CD4-positive, alpha-beta T cell treated with Interferon alpha-2 for 1 hour (primary cell): ENCODE data around the gene FBXO38.
A peak's percentile ranks its signal among the peaks of the same experiment; 100 is the strongest.

Experiments used
- DNase-seq, 2 donors: peaks; one replicate each; pipeline ENCODE4 v3.0.0-alpha.2; 2020 to 2022

FBXO38 gene

GRCh38 chr5:148383564-148384379 lies at the start of gene FBXO38:
Gene FBXO38 (plus strand): TSS chr5:148383958. CDS start chr5:148394777, 10,819 bp downstream.
- peak; percentile 97 to 98 for DNase-seq

GRCh38 chr5:148335259-148335658 lies 48.5 kb upstream of the FBXO38 start, which contains the start of gene SPINK9:
Gene SPINK9 (plus strand): TSS chr5:148335559. CDS start chr5:148335614, 55 bp downstream.
- no peak for DNase-seq

- no peak for DNase-seq
Measured at GRCh38 chr5:148336704-148337435, 46.9 kb upstream of the FBXO38 start.

GRCh38 chr5:148342371-148343045 lies 41.2 kb upstream of the FBXO38 start:
- no peak for DNase-seq

DNA sequence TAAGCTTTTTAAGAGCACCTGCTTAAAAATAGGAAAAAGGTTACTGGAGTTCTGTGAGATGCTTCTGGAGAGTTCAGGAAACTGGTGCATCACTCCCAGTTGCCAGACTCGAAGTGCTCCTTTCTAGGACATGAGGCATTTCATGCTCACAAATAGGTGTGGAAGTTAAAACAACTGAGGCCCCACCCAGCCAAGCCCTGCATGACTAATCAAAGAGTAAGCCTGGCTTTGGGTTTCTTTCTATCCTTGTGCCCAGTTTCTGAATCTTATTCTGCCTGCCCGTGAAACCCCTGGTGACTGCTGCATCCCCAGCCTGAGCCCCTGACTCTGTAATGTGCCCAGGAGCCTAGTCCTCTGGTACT lies 40.7 kb upstream of the FBXO38 start:
- DNase-seq, result no peak

- DNase-seq, result no peak
Measured at GRCh38 chr5:148343603-148344487, 39.9 kb upstream of the FBXO38 start.

DNA sequence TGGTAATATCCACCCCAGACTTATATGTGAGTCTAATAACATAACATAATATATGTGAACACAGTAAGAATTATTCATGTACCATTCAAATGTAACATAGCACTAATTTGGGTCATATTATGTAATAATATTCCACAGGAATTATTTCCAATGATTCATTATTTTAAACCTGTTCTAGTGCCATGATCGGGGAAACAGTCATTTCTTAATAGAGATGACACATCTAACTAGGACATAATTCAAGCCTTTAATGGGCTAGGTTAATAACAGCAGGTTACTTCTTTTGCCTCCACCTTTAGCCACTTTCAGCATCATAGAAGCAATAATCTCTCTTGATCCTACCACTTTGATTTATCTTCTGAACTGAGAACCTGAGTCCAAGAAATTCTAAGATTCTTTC lies 36.1 kb upstream of the FBXO38 start:
- DNase-seq, result no peak

- DNase-seq, result no peak
Measured at GRCh38 chr5:148352696-148353095, 31.1 kb upstream of the FBXO38 start.

GRCh38 chr5:148353634-148354033 lies 30.1 kb upstream of the FBXO38 start:
- no peak for DNase-seq

DNA sequence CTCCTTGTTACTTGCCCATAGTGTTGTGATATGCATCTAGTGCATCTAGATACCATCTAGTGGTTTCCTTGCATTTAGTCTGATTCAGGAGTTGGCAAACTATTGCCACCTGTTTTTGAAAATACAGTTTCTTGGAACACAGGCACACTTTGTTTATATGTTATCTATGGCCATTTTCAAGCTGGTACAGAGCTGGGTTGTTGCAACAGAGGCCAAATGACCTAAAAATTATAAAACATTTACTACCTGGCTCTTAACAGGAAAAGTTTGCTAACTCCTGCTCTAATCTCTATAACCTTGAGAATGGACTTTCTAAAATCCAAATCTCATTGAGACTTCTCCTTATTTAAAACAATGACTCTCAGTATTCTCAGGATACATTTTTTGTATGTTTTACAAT lies 19.4 kb upstream of the FBXO38 start:
- no peak for DNase-seq

GRCh38 chr5:148368299-148368698 lies 15.5 kb upstream of the FBXO38 start:
- DNase-seq, result no peak

DNA sequence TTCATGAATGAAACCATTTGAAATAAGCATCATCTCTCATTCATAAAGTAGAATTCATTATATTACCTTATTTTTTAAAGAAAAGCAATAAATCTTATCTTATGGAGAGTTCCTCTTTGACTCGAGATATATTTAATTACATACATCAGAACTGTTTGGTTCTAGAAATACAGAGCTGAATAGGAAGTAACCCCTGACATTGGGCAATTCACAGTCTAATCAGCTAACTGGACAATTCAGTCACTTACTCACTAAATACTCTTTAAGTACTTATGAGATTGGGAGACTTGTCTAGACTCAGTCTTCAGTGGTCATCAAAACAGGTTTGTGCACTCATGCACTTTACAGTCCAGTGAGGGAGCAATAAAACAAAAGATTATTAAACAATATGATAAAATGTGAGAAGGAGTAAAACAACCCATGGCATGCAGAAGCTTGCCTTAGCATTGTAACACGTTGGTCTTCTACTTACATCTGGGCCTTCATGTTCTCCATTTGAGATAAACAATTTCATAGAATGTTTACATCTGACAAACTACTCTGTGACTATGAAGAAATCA lies 11.5 kb upstream of the FBXO38 start:
- no peak for DNase-seq

- DNase-seq, result no peak
Measured at GRCh38 chr5:148372893-148373292, 10.9 kb upstream of the FBXO38 start.

DNA sequence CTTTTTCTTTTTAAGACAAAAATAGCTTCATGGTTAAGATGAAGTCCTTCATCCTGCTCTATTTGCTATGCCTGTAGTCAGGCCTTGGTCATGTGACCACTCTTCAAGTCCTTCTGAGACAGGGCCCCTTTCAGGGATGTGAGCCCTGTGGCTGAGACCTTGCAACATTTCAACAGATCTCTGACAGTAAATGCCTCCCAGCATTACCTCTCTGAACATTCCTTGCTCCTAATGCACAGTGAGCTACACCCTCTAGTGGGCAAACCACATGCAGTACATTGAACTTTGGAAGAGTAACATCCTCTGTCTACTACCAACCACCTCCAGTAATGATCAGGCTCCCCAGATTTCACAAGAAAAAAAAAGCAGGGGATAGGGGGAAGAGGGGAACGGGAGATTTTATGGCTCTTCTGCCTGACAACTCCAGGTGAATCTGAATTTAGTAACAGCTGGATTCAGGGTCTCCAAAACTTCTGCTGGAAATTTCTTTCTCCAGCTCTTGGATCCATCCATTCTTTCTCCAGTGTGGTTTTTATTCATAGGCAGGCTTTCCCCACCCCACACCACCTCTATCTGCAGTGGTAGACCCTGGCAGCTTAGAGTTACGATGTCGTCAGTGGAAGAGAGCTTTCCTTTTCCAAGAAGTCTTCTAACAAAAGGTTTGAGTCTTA lies 8.9 kb upstream of the FBXO38 start:
- DNase-seq, result peak; percentile 9 to 35

GRCh38 chr5:148376198-148376597 lies 7.6 kb upstream of the FBXO38 start:
- no peak for DNase-seq

- no peak for DNase-seq
Measured at GRCh38 chr5:148378670-148379069, 5.1 kb upstream of the FBXO38 start.

- no peak for DNase-seq
Measured at GRCh38 chr5:148379340-148379739, 4.4 kb upstream of the FBXO38 start.

GRCh38 chr5:148381906-148382305 lies 1.9 kb upstream of the FBXO38 start:
- DNase-seq, result no peak

DNA sequence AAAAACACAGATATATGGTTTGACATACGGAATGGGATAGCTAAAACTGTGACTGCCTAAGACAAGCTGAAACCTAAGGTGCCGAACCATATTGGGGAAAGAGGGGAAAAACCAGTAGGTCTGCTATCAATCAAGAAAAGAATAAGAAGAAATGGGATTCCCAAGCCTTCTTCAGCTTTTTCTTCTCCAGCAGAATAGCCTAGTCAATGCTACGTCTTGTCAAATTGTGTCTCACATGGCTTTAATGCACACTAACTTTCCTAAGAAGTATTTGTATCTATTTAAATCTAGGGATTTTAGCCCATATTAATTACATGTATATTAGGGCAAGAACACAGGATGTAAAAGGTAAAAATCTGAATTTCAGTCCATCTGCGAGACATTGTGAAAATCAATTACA lies 797 bp upstream of the FBXO38 start:
- no peak for DNase-seq

DNA sequence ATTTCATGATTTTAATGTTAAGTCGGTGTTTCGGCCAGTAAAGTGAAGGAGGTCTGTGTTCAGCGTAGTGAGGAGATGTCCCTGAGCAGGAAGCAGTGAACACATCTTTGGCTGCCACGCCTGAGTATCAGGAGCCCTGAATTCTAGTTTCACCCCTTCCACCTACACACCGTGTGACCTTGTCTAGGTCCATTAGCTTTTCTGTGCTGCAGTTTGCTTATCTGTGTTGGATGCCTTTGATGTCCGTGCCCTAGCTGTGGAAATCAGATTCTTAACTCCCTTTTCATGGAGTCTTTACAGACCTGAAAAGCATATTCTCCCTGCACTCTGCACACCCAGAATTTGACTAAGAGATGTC lies 601 bp downstream of the FBXO38 start:
- no peak for DNase-seq

GRCh38 chr5:148385094-148385493 lies 1.3 kb downstream of the FBXO38 start:
- DNase-seq, result no peak

DNA sequence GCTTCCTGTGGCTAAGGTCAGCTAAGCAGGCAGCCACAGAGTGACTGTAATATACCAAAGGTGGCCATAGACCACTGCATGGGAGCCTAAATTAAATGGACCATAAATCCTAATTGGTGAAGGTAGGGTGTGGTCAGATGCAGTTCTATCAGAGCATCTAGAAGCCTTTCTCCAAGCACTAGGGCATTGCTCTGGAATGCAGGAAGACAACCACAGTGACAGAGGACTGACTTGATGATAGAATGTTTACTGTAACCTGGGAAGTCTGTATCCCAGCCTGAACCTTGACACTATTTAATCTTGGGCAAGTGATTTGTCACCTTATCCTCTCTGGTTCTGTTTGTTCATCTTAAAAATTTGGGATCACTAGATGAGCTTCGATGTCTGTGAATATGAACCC lies 2.3 kb downstream of the FBXO38 start:
- no peak for DNase-seq
